Amygdala (tissue), 56 donors: Measurements from ENCODE around the gene NREP.

Experiments
- DNase-seq, 56 donors: peaks; one replicate each; lab custom pipeline; 2025; lab: John Stamatoyannopoulos, UW

The NREP gene

GRCh38 chr5:111756581-111757354 lies at the start of gene NREP:
Gene NREP, minus strand, starts transcription at chr5:111757194. Its CDS starts 1,422 bp downstream, at chr5:111755772.
- peak in 16 of 56 donors; percentile 14 to 76 (median 52) for DNase-seq

GRCh38 chr5:111806753-111807152 lies 49.8 kb upstream of the NREP start:
- DNase-seq = no peak

GRCh38 chr5:111806156-111806555 lies 49.2 kb upstream of the NREP start:
- no peak for DNase-seq

GRCh38 chr5:111805071-111805470 lies 48.1 kb upstream of the NREP start:
- DNase-seq = no peak

GRCh38 chr5:111800351-111800750 lies 43.4 kb upstream of the NREP start:
- DNase-seq = no peak

GRCh38 chr5:111795142-111795541 lies 38.1 kb upstream of the NREP start:
- no peak for DNase-seq

GRCh38 chr5:111792471-111793058 lies 35.6 kb upstream of the NREP start:
- no peak for DNase-seq

- DNase-seq = no peak
These were observed 33.3 kb upstream of the NREP start for GRCh38 chr5:111790295-111790694.

- DNase-seq = no peak
These were observed 30.0 kb upstream of the NREP start for GRCh38 chr5:111787006-111787405.

GRCh38 chr5:111784491-111785181 lies 27.6 kb upstream of the NREP start:
- DNase-seq = no peak

- DNase-seq = no peak
These were observed 26.5 kb upstream of the NREP start for GRCh38 chr5:111783537-111783936.

- no peak for DNase-seq
These were observed 25.2 kb upstream of the NREP start for GRCh38 chr5:111782216-111782615.

- DNase-seq = peak in 15 of 56 donors; percentile 0 to 45 (median 6)
These were observed 24.2 kb upstream of the NREP start for GRCh38 chr5:111781200-111781599.

- DNase-seq = no peak
These were observed 22.9 kb upstream of the NREP start for GRCh38 chr5:111779922-111780292.

- no peak for DNase-seq
These were observed 22.4 kb upstream of the NREP start for GRCh38 chr5:111779260-111779921.

- DNase-seq = no peak
These were observed 20.2 kb upstream of the NREP start for GRCh38 chr5:111776913-111777781.

GRCh38 chr5:111775224-111775623 lies 18.2 kb upstream of the NREP start:
- no peak for DNase-seq

GRCh38 chr5:111774525-111774924 lies 17.5 kb upstream of the NREP start:
- peak in 10 of 56 donors; percentile 1 to 45 (median 3) for DNase-seq

GRCh38 chr5:111772456-111773122 lies 15.6 kb upstream of the NREP start:
- DNase-seq = no peak

GRCh38 chr5:111769541-111769940 lies 12.5 kb upstream of the NREP start:
- no peak for DNase-seq
